ENCODE data around the gene ANKMY1.
A peak's percentile ranks its signal among the peaks of the same experiment; 100 is the strongest.
"Not testable (repeated sequence)": the region's sequence is repeated elsewhere in the genome, so short reads cannot be mapped to it uniquely, and the experiment has no call there.

The ANKMY1 gene

DNA sequence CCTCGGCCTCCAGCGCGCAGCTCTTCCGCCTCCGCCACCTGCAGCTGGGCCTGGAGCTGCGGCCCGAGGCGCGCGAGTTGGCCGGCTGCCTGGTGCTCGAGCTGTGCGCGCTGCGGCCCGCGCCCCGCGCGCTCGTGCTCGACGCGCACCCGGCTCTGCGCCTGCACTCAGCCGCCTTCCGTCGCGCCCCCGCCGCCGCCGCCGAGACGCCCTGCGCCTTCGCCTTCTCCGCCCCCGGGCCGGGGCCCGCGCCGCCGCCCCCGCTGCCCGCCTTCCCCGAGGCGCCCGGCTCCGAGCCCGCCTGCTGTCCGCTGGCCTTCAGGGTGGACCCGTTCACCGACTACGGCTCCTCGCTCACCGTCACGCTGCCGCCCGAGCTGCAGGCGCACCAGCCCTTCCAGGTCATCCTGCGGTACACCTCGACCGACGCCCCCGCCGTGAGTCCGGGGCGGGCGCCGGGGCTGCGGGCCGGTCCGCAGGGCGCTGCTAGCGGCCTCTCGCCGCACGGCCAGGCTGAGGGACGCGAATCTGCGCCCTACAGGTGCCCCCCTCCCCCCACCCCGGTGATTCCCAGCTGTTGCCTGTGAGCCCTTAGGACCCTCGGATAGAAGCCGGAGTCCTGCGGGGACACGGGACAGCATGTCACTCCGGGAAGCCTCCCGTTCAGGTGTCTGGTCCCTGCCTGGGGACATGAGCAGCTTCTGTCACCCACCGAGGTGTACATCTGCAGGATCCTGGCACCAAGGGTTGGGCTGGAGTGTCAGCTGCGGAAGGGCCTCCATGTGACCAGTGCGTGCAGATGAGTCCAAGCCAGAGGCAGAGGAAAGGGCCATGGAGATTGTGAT, 11.1 kb upstream of the ANKMY1 start:
- peak; percentile 72 for DNase-seq (ENCODE audit: low spot score)

DNA sequence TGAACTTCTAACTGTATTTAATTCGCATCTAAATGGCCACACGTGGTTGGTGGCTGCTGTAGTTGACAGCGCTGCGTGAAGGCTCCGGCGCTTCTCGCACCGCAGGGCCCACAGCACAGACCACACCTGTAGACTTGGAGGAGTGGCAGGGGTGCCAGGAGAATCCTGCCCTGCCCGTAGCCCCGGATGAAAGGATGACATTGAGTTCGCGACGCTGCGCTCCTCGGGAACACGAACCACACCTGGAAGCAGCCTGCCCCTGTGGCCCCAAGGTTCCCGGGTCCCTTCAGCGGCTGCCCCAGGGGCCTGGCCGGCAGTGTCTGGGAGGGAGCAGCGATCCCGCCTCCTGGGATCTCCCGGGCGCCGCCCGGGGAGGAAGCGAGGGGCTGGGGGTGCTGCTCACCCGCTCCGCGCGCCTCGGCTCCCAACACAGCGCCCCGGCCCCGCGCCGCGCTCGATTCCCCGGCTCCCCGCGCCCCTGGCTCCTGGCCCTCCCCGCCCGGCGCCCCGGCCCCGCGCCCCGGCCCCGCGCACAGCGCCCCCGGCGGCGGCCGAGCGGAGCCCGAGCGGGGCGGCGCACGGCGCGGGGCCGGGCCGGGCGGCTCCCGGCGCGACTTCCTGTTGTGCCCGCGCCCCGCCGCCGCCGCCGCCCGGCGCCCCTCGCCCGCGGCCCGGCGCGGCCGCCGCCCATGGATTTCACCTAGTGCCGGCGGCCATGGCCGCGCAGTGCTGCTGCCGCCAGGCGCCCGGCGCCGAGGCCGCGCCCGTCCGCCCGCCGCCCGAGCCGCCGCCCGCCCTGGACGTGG, 10.3 kb upstream of the ANKMY1 start, which contains the start of gene RNPEPL1:
TSS of gene RNPEPL1 (plus strand) at position 613 of the 806 bp plus-strand sequence. CDS start at position 716, 103 bp downstream.
- DNase-seq (ENCODE audit: low spot score) = peak; percentile 49

DNA sequence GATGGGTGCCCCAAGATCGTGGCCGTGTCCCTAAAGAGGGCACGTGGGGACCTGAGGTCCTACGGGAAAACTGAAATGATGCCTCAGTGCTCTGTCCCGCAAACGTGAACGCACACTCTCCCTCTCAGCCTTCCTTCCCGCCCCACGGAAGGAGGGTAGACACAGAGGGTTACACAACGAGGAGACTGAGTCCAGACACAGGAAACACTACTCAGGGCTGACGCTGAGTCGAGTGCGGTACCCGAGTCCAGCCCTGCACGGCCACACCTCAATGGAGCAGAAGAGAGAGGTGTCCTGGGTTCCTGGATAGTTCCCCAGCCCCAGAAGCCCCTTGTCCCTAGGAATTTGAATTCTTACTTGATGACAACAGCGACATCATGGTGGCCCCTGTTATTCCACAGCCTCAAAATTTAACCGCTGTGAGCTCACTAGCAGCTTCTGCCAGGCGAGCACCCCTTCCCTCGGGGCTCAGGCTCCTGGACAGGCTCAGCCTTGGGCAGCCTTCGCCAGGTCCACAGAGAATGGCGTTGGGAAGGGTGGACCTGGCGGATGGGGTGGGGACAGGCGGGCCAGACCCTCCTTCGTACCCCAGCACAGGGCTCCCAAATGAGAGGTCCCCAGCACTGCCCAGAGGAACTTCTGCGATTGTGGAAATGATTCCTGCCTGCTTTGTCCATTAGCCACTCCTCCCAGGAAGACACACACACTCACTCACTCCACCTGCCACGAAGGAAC, 9.5 kb upstream of the ANKMY1 start:
- peak; percentile 35 for DNase-seq (ENCODE audit: low spot score)

DNA sequence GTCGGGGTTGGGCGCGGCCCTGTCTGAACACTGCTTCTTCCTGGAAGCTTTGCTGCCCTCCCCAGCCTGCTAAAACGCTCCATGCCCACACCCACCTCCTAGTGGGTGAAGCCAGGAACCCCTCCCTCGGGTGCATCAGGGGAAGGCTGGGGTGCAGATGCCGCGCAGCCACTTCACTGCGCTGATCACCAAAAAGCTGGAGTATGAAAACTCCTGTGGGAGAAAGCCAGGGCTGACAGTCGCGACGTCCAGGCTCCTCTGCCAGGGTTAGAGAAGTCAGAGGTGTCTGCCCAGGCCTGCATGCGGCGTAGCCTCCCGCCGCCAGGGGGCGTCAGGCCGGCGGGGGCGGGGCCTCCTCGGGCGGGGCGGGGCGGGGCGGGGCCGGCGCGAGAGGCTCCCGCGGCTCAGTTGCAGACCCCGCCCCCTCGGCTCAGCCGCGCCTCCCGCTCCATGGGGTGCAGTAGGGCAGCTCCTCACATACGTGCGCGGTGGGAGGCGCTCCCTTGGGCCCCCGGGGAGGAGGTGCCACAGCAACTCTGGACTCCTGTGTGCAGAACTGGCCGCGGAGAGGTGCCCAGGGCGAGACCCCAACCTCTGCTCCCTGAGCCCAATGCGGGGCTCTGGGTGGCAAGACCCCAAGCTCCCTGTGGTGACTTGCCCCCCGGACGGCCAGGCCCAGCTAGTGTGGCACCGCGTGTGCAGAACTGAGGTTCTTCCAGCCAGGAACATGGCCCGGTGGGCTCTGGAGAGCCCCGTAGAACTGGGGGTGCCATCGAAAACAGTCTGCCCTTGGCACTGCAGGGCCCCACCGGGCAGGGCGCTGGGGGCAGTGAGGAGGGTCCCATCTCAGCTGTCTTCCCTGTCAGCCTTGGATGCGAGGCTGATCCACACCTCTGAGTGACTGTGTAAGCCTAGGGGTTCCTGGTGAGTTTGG, 8.7 kb upstream of the ANKMY1 start:
- DNase-seq (ENCODE audit: low spot score) = peak; percentile 93

DNA sequence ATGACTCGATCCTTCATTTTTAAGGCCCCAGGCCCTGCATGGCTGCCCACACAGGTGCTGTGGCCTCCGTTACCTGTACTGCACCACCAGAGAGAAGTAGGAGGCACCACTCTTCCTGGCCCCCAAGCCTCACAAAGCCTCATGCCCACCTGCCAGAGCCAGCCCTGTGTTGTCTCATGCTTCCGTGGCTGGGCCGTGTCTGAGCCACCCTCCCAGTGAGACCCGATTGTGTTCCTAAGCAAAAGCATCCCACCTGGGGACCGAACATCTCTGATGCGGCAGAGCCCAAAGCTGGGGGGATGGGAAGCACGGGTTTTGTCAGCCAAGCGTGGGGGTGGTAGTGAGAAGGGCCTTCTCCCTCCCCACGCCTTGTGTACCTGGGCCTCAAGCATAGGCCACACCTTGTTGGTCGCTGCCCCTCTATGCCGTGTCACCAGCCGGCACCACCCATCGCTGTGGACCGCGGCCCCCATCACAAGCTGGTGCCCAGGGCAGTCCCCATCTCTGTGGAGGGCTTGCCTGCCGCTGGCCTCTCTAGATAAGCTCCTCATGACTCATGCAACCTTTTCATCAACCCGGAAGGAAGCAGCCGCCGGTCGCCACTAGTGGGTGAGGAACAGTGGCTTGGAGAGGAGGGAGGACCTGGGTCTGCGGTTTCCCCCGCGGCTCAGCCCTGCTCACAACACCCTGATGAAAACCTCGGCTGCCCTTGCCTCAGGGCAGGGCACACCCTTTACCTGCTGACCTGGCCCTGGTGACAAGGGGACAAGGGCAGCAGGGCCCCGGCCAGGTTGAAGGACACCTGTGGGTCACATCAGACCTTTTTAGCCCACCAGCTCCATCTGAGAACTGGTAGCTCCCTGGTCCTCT, 7.8 kb upstream of the ANKMY1 start:
- DNase-seq (ENCODE audit: low spot score) = peak; percentile 89

DNA sequence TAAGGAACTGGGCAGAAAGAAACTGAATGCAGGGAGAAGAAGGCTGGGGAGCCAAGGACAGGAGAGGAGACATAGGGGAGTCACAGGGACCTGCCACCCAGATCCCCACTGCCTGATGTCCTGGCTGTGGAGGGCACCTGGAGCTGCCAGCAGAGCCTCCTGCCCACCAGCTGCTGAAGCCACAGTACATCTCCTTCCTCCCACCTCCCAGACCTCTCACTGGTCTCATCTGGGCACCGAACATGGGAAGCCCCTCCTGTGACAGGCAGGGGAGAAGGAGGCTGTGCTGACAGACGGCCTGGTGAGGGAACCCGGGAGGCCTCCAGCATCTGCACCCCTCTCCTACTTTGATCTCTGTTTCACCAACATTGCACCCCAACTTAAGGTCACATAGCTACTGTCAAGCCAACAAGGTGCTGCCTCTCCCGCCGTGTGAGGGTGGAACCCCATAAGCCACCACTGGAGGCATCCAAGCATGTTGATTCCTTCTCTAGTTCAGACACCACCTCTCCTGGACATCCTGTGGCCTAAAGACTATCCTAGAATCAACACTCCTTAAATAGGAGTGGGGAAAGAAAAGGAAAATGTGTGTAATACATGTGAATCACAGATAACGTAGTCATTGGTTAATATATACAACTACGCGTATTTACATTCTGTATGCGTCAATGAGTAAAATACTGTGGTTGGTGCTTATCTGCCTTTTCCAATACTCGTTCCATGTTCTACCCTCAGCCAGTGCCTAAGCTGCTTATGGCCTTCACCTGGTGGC, 7.0 kb upstream of the ANKMY1 start:
- DNase-seq (ENCODE audit: low spot score) = peak; percentile 62

DNA sequence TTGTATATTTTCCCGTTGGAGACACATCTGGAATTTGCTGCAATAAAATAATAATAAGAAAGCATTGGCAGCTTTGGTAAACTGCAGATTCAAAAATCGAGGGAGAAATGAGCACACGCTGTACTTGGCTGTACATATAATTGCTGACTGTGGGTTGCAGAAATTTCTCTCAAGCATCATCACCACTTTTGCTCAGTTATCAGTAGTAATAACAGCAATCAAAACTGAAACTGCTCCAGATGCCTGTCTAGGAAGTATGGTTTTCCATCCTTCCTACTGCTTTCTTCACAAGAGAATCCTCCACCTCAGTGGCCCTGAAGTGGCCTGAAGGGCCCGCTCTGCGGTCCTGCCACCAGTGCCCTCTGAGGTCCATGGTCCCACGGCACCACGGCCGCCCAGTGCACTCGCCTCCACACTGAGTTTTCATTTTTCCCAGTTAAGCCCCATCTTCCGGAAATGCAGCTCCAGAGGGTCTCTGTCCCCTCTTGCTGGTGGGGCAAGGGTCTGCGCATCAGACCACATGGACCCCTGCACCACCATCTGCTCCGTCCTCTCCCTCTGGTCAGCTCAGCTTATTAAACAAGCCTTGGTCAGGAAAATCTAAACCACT, 6.3 kb upstream of the ANKMY1 start:
- no peak for DNase-seq (ENCODE audit: low spot score)

DNA sequence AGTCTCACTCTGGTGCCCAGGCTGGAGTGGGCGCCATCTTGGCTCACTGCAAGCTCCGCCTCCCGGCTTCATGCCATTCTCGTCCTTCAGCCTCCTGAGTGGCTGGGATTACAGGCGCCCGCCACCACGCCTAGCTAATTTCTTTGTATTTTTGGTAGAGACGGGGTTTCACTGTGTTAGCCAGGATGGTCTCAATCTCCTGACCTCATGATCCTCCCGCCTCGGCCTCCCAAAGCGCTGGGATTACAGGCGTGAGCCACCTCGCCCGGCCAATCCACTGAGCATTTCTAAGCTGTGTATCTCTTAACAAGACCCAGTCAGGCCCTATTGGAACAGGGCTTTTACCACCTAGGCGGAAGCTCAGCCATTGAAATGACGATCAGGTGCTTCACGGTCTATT, 5.4 kb upstream of the ANKMY1 start:
- not testable (repeated sequence) for DNase-seq (ENCODE audit: low spot score)

DNA sequence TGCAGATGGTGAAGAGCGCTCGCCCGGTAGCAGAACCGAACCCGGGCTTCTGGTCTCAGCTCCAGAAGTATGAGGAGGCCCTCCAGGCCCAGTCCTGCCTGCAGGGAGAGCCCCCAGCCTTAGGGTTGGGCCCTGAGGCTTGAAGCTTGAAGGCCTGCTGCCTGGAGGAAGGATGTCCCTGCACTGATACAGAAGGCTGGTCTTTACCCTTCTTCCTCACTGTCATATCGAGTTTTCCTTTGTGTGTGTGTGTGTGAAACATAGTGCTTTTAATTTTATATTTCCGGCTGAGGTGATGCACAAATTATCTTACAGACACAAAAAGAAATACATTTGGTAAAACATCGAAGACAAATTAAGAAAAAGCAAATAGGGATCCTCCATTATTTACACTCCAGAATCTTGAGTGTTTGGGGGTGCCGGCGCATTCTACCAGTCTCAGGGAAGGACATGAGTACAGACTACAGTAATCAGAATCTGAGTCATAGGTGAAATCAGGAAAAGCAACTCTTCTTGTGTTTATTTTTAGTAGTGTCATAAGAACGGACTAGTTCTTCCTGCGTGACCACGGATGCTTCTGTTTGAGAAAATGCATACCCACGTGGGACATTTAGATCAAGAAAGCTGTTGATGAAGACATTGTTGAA, 3.7 kb upstream of the ANKMY1 start:
- peak; percentile 93 for DNase-seq (ENCODE audit: low spot score)

DNA sequence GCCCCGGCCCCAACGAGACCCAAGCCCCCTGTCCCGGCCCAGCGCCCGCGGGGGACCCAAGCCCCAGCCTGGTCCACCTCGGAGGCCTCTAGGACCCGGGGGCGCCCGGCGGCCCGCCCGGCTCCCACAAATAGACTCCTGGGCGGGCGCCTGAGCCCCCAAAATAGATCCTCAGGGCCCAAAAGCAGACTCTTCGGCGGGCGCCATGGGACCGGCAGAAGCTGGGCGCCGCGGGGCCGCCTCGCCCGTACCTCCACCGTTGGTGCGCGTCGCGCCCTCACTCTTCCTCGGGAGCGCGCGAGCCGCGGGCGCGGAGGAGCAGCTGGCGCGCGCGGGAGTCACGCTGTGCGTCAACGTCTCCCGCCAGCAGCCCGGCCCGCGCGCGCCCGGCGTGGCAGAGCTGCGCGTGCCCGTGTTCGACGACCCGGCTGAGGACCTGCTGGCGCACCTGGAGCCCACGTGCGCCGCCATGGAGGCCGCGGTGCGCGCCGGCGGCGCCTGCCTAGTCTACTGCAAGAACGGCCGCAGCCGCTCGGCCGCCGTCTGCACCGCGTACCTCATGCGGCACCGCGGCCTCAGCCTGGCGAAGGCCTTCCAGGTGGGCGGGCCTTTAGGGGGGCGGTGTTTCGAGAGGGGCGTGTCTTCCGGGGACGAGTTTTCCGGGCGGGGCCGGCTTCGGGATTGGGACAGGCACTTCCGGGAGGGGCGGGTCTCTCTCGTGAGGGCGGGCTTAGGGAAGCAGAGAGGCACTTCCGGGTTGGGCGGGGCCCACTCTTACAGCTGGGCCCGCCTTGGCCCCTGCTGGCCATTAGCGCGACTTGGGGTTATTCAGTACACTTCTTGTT, 2.9 kb upstream of the ANKMY1 start:
- peak; percentile 97 for DNase-seq (ENCODE audit: low spot score)

DNA sequence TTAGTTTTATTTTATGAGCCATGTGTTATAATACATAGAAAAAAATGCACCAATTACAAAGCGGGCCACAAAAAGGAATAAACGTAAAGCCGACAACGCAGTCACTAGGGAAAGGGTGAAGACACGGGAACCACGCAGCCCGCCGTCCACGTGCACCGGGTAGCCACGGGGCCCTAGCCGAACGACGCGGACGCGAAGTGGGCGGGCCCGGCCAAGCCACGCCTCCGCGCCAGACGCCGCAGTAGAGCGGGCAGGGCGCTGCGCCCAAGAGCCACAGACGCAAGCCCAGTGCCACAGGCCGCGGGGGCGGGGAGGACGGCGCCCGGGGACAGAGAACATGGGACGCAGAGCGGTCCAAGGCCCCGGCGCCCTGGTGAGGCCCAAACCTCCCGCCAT, 2.3 kb upstream of the ANKMY1 start, which contains the start of gene DUSP28:
TSS of gene DUSP28 (plus strand) at position 274 of the 396 bp plus-strand sequence. CDS start 328 bp downstream, outside the sequence.
- peak; percentile 92 for DNase-seq (ENCODE audit: low spot score)

DNA sequence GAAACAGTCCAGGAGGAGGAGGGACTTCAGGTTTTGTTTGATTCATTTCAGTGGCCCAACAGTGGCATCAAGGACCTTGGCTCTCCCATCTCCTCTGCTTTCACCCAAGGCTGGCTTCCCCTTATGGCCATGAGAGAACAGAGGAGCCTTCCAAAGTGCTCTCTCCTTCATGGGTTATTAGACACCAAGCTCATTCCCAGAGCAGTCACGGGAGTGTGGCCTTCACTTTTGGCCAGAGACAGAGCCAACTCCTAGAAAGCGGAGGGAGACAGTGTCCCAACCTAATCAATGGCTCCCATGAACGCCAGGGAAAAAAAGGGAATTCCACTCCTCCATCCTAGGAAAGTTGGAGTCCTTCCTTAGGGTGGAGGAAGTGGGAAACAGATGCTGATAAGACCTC, 1.5 kb upstream of the ANKMY1 start:
- DNase-seq (ENCODE audit: low spot score) = no peak

DNA sequence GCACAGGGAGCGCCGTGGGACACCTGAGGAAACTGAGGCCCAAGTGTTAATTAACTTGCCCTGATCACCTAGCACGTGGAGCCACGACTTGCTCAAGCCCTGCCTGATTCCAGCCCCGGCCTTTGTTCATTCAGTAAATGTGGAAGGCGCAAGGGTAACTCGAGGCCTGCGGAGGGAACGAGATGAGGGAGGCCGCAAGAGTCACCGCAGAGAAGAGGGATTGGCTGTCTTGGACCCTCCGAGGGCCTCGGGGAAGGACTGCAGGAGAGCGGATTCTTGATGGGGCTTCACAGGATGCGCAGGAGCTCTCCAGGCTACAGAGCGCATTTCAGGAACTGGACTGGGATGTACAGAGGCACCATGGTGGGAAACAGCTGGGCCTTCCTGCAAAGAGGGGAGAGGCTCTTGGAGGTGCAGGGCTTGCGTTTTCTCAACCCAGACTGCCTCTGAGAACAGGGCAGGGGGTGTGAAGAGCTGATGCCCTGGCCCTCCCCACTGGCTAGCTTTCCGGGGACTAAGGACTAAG, 511 bp upstream of the ANKMY1 start:
- DNase-seq (ENCODE audit: low spot score) = no peak

DNA sequence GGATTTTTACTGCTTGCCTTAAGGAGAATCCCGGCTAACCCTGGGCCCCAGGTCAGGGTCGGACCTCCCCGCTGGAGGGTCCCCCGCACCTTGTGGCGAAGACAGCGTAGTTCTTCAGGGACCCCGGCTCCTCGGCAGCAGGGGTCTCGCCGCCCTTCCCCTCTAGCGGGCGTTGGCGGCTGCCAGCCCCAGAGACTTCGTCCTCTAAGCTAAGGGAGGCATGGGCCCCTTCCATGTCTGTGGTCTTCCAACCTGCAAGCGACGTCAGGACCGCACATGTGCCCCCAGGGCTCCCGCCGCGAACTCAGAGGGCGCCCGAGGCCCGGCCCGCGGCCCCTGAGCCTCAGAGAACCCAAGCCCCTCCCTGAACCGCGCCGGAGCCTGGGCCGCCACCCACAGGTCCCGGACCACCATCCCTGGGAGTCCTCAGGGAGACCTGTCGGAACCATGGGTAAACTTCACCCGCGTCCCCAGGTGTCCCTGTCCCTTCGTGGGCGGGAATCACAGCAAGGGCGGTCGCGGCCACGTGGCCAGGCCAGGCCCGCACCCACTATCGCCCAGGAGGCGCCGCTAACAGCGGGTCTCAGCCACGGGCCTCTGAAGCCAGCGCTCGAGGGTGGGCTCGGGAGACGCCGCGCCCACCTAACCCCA, 562 bp downstream of the ANKMY1 start:
- DNase-seq (ENCODE audit: low spot score) = no peak

DNA sequence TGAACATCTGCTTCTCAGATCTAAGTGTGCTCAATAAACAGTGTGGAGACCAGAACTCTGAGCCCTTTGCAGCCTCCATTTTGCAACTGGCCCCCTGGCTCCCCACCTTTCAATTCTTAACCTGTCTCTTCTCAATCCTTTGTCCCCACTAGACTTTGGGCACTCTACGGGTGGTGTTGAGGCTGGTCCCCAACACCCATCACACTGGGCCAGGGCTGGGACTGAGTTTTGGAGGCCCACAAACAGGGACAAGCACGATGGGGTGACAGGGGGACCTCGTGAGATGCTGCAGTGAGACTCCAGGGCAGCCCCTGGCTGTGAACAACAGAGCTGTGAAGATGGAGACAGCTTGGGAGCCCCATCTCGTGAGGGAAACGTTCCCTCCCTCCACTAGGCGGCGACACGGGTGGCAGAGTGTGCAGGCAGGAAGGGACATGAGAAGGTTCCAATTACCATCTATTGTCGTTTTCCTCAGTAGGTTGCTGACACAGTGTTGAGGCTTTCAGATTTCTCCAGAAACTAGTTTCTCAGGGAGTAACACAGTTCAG, 1.2 kb downstream of the ANKMY1 start:
- peak; percentile 46 for DNase-seq (ENCODE audit: low spot score)

DNA sequence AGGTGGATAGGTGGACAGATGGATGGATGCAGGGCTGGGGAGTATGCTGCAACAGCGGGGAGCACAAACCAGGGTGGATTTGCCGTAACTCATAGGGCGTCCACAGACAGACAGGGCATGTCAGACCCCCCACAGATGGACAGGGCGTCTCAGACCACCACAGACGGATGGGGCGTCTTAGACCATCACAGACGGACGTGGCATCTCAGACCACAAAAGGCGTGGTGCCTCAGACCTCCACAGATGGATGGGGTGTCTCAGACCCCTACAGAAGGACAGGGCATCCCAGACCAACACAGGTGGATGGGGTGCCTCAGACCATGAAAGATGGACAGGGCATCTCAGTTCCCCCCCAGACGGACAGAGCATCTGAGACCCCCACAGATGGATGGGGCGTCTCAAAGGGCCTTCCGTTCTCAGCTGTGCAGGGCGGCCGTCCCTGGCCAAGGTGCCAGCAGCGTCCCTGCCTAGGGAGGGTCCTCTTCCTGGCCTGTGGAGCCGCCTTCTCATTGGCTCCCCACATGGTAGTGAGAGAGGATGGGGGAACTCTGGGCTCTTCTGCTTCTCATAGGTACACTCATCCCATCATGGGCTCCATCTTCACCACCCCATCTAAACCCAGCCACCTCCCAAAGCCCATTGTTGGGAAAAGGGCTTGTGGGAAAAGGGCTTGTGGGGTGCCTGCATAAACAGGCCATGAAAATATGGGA, 2.1 kb downstream of the ANKMY1 start:
- no peak for DNase-seq (ENCODE audit: low spot score)
